NCI-H2107 (cell line): ENCODE data around the gene TTC17.
"Not testable (repeated sequence)": the region's sequence is repeated elsewhere in the genome, so short reads cannot be mapped to it uniquely, and the experiment has no call there.

Experiments used
- DNase-seq: peaks from one replicate; lab custom pipeline; 2025; lab: John Stamatoyannopoulos, UW

Gene TTC17

DNA sequence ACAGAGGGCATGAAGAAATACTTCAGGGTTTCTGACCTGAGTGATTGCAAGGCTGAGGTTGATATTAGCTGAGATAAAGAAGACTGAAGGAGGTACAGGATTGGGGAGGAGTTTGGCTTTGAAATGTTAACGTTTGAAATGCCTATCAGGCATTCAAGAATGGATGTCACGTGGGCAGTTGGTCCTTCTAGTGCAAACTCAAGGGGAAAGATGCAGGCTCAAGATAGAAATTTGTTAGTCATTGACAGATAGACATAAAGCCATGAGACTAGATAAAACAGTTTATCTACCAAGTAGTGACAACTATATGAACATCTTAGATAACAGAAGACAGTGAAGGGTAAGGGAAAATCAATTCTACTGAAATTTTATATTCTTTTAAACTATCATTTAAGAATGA lies 23.1 kb downstream of the TTC17 start:
- no peak for DNase-seq

DNA sequence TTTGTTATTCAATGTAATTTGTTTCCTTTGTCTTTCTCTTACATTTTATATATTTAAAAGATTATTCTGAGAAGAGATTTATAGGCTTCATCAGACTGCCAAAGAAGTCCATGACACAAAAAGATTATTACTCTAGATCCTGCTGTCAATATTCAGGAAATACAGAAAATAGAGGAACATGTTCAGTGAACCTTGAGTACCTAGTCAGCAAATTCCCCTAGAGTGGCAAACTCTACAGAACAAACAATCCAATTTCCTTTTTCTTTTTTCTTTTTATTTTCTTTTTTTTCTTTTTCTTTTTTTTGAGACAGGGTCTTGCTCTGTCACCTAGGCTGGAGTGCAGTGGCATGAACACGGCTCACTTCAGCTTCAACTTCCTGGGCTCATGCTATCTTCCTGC lies 23.9 kb downstream of the TTC17 start:
- no peak for DNase-seq

DNA sequence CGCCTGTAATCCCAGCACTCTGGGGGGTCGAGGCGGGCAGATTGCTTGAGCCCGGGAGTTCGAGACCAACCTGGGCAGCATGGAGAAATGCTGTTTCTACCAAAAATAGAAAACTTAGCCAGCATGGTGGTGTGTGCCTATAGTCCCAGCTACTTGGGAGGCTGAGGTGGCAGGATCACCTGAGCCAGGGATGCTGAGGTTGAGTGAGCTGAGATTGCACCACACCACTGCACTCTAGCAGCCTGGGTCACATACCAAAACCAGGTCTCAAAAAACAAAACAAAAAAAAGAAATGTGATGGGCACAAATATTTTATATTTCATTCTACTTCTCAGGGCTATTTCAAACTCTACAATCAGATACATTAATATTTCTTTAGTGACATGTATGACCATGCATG lies 25.7 kb downstream of the TTC17 start:
- DNase-seq: no peak

DNA sequence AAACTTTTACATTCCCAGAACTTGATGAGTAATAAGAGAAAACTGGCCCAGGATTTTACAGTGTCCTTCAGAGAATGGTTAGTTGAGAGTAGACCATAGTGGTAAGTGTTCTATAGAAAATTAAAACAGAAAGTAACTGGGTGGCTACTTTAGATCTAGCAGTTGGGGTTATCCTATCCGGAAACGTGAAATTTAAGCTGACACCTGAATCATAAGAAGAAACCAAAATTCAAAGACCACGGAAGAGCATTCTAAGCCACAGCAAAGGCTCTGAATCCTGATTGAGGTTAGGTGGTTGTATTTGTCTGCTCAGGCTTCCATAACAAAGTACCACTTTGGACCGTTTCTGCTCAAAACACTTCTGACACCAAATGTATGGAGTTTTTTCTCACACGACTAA lies 34.0 kb downstream of the TTC17 start:
- no peak for DNase-seq

DNA sequence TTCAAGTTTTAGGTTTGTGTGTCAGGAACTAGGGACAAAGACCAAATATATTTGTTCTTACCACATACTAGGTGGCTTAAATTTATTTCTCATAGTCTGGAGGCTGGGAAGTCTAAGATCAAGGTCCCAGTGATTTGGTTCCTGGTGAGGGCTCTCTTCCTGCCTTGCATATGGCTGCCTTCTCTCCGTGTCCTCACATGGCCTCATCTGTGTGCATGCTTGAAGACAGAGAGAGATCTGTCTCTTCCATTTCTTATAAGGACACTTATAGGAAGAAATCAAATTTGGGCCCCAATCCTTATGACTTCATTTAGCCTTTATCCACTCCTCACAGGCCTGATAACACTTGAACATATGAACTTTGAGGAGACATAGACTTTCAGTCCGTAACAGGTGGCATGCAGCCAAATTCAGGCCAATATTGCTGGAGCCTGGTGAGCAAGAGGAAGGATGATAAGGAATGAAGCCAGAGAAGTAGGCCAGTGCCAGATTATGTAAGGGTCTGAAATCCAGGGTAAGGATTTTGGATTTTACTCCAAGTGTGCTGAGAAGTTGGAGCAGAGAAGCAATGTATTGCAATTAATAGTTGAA lies 35.1 kb downstream of the TTC17 start:
- DNase-seq: no peak

DNA sequence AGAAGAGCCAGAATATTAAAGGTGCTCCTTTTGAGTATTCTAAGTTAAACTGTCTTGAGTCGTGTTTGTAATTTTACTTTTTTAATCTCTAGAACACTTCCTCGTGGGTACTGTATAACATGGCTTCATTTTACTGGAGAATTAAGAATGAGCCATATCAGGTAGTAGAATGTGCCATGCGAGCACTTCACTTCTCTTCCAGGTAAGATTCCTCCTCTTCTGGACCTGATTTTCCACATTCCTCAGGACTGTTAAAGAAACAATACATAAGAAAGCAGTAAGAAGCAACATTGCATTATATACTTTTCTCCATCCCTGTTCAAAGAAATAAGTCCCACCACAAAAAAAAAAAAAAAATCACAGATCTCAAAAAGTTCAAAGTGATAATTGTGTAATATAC lies 37.9 kb downstream of the TTC17 start:
- no peak for DNase-seq

DNA sequence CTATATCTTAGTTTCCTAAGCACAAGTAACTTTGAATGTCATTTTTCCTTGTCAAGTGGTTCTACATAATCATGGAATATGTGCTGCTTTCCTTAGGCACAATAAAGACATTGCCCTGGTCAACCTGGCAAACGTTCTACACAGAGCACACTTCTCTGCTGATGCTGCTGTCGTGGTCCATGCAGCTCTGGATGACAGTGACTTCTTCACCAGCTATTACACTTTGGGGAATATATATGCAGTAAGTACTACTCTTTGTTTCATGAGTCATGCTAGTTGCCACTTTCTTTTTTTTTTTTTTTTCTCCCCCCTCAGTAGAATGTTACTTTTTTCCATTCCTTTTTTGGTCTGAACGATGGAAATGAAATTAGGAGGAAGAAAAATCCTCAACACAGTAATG lies 38.5 kb downstream of the TTC17 start:
- no peak for DNase-seq

DNA sequence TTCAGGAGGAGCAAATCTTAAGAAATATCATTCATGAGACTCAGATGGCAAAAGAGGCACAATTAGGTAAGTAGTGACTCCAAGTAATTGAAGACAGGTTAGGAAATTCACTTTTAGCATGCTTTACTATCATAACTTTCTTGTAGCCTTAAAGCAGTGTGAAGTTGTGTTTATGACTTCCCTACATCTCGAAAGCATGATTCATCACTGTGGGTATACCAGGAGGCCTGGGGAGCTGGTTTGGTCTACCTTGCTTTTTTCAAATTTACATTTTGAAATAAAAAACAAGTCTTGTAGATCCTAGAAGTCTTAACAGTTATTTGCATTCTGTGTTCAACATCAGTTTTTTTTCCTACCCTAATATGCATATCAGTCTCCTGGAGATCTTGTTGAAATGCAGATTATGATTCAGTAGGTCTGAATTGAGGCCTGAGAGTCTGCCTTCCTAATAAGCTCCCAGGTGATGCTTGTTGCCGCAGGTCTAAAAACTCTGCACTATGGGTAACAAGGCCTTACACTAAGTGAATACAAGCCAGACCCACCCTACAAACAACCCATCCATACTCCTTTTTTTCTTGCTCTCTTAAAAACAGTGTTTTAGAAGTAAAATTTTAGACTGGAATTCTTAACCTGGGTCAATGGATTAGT lies 41.4 kb downstream of the TTC17 start:
- DNase-seq: no peak

DNA sequence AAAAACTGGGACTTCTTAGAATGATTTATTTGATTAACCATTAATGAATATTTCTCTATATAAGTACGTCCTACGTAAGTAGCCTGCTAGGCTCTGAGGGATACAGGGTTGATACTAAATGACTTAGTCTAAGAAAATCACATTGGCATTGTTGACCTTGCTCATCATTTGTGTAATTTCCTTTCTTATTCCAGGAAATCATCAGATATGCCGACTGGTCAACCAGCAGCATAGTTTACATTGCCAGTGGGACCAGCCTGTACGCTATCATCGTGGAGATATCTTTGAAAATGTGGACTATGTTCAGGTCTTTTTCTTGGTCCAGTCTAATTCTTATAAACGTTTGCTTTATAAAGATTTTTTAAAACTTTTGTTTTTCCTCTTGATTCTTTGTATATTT lies 42.5 kb downstream of the TTC17 start:
- no peak for DNase-seq

DNA sequence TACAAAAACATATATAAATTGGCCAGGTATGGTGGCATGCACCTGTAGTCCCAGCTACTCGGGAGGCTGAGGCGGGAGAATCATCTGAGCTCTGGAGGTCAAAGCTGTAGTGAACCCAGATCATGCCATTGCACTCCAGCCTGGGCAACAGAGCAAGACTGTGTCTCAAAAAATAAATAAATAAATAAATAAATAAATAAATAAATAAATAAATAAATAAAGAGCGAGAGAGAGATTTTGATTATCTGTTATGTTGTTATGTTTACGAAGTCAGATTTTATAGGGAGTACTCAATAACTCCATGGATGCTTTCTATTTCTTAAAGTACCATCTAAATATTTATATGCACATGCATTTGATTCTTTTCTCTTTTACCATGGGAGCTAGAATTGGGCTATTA lies 43.1 kb downstream of the TTC17 start:
- not testable (repeated sequence) for DNase-seq

DNA sequence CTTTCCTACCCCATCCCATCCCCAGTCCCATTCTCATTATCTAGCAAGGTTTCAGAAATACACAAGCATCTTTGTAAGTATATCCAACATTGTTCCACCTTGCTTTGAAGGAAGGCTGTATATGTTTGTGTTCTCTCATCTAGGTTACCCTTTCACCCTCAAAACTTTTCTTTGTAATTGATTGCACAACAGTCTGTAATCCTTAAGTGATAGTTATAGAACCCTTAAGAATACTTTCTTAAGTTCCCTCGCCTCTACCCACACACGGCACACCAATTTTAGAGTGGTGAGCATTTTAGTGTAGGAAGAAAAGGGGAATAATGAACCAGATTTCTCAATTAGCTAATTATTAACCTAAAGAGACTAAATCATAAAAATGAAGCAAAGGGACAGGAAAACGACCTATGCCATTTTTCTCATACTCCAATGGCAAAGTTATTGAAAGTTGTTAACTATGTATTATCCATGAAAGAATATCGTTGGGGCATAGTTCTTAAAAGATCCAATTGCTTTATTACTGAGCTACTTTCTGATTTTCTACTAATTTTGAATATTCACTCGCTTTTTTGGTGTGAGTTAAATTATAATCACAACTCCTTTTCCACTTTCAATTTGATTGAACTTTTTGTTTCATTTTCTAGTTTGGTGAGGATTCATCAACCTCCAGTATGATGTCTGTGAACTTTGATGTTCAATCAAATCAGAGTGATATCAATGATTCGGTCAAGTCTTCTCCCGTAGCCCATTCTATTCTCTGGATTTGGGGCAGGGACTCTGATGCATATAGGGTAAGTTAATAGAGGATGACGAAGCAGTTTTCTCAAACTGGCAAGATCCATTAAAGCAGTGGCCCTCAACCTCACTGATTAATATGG lies 44.9 kb downstream of the TTC17 start:
- no peak for DNase-seq

DNA sequence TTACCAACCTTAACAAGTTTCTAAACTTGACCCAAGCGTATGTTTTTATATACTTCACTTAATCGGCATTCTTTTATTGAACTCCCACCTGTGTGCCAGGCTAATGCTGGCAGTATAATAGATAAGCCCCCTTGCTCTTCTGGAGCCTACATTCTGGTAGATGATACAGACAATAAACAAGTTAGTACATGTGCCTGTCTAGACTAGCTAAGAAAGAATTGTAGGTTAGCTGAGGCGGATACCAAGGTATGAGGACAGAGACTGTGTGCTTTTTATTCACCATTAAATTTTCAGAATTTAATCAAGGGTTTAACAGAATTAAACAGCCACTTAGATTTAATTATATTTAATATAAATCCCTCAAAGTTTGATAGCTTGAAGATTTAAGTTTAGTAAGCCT lies 45.7 kb downstream of the TTC17 start:
- DNase-seq: no peak

DNA sequence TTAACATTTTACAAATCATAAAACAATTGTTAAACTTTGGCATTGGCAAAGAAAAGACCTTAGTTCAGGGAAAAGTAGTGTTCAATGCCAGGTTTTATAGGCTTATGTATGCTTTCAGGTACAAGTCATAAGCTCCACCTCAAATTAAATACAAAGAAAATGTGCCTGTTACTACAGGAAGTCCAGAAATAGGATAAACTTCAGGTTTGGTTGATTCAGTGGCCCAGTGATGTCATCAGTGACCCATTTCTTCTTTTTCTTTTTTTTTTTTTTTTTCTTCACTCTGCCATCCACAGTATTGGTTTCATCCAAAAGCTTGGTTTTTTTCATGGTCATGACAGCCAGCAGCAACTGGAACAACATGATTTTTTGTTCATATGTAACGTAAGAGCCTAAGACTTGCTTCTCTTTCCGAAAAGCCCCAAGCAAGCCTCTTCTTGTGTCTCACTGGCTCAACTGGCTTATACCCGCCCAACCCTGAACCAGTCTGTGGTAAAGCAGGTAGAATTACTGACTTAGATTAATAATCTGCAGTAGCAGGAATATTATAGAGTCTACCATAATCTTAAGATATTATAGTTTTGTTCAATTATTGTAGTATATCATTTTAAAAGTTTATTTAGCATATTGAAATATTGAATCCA lies 46.2 kb downstream of the TTC17 start:
- DNase-seq: no peak

DNA sequence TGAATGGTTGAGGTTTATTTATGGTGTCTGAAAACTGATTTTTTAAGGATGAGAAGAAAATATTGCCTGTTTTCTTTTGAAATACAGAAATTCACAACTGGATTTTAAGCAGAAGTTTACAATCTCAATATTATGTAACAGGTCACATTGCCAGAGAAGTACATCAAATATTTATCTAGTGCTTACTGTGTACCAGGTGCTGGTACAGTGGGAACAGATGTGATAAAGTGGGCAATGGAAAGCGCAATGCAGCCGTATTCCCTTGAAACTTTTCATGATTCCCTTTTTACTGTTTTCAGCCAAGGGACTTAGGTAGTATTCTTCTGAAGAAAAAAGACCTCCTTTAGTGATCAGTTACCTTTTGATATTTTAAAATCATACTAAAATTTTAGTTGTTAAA lies 49.6 kb downstream of the TTC17 start:
- no peak for DNase-seq

DNA sequence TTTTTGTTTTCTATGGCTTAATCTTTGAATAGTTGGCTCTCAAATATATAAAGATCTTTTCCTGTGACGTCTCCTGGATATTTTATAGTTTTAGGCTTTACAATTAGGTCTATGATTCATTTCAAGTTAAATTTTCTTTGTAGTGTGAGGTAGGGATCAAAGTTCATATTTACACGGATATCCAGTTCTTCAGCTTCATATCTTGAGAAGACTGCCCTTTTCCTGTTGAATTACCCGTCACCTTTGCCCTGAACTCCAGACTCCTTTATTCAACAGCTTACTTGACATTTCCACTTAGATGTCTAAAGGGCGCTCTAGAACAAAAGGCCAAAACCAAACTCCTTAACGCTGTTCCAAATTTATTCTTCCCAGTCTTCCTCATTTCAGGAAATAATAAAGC lies 51.7 kb downstream of the TTC17 start:
- no peak for DNase-seq

DNA sequence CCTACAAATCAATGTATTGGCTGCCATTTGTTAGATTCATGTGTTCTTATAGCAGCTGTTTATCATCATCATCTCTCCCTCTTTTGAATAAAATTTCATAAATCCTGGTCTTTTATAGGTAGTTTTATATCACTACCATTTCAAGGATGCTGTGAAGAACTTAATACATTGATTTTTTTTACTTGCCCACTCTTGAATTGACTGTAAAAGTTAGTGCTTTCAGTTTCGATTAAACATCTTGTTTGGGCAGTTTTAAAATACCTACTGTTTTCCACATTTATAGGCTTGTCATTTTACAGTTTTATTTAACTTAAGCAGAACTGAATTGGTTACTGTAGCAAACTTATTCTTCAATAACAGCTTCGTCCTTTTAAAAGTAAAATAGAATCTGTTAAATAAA lies 59.5 kb downstream of the TTC17 start:
- DNase-seq: no peak

DNA sequence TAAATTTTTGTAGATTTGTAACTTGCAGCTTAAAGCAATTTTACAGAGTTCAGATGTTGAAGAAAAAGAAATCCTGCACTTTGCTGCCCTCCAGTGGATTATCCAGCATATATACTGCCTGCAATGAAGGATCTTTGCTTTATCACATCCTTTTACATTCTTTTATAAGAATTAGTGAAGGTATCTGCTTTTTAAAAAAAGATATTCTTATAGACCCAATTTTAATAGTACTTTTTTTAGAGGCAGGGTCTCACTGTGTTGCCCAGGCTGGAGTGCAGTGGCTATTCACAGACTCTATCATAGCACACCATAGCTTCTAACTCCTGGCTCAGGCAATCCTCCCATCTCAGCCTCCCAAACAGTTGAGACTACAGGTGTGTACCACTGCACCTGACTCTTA lies 60.7 kb downstream of the TTC17 start:
- no peak for DNase-seq

DNA sequence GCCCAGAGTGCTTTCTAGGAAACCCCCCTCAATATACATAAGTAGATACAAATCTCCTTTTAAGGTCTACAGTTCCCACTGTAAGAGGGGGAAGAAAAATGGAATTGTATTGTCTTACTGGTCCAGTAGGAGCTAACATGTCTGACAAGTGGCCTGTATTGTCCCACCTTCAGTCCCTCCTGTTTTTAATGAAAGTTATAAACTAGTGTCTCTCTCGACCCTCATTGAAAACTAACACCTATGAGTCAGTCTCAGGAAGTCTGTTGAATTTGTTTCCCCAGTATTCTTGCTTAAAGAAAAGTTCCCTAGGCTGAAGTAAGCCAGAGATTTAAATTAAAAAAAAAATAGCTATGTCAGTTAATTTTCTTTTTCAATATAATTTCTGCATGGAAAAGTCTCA lies 69.3 kb downstream of the TTC17 start:
- no peak for DNase-seq

DNA sequence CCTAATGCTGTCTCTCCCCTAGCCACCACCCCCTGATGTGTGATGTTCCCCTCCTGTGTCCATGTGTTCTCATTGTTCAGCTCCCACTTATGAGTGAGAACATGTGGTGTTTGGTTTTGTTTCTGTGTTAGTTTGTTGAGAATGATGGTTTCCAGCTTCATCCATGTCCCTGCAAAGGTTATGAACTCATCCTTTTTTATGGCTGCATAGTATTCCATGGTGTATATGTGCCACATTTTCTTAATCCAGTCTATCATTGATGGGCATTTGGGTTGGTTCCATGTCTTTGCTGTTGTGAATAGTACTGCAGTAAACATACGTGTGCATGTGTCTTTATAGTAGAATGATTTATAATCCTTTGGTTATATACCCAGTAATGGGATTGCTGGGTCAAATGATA lies 72.2 kb downstream of the TTC17 start:
- DNase-seq: not testable (repeated sequence)

DNA sequence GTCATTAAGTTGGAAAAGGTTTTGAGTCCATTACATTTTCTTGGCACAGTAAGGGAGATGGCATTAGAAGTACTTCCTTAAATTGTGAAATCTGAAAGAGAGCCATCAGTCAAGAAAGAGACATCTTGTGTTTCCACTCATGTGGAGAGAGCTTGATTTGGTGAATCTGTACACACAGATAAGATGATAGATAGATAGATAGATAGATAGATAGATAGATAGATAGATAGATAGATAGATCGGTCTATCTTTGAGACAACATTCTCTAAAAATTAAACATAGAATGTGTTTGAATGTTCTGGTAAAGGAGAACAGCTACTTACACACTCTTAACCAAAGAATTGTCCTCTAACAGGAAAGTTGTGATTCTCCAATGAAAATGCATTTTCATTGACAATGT lies 76.2 kb downstream of the TTC17 start:
- DNase-seq: no peak

DNA sequence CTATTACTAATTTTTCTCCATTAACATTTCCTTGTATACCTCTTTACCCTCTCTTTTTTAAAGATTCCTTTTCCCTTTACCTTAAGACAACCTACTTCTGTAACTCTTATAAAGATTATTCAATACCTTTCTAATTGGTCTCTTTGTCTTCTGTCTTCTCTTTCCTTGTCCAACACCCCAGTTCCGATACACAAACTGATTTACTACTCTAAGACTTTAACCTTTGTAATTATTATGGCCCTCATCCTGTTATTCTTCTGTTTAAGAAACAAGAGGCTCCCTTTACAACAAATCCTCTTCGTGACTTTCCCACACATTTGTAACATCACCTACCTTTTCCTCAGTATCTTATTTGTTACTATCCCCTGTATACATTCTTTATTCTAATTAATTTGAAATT lies 81.8 kb downstream of the TTC17 start:
- no peak for DNase-seq

DNA sequence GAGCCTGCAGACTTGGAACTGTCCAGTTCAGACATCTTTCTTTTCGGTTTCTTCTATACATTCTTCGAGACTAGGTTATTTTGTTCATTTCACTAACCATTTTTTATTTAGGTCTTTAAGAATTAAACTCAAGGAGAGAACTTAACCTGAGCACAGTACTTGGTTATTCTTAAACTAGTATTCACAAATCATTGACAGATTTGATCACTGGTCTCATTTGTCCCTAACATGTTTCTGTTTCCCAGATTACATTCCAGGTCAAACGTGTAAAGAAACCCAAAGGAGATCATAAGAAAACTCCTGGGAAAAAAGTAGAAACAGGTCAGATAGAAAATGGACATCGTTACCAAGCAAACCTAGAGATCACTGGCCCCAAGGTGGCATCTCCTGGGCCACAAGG lies 85.1 kb downstream of the TTC17 start:
- DNase-seq: no peak

DNA sequence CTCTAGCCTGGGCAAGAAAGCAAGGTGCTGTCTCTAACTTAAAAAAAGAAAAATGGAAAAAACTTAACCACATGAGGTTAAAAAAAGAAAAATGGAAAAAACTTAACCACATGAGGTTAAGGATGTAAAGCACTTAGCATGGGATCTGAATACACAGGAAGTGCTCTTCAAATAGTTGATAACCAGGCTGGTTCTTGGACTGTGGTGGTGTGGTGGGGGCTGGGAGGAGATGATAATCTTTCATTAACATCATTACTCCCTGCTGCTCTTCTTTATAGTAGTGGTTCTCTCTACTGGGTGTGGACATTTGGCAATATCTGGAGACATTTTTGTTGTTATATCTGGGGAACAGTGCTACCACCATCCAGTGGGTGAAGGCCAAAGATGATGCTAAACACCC lies 88.4 kb downstream of the TTC17 start:
- no peak for DNase-seq
